HL-60 (cell line): Measurements from ENCODE around the gene DMRT1.

Source experiments
- DNase-seq, 2 experiments: peaks; one replicate each; pipeline ENCODE4 v3.0.0-alpha.2; 2010 to 2020; ENCODE audit warnings: low read depth in 1 of 2, low spot score in 1 of 2
- H3K27ac ChIP-seq: fragments of 250-450 bp; sonication (Bioruptor Pico); replicated peaks from 2 replicates; pipeline ENCODE4 v1.5.1; 2020; ENCODE audit warnings: mild to moderate bottlenecking, moderate library complexity
- H3K27me3 ChIP-seq: fragments of 250-450 bp; sonication (Bioruptor Pico); 2 replicates; pipeline ENCODE4 v1.5.1; 2021; ENCODE audit warnings: mild to moderate bottlenecking, moderate library complexity; ENCODE audit not compliant: insufficient read depth, poor library complexity, severe bottlenecking
- H3K4me3 ChIP-seq: replicated peaks from 2 replicates; pipeline ENCODE4 v1.5.1; 2011; ENCODE audit warnings: mild to moderate bottlenecking, control low read depth, low read length; ENCODE audit not compliant: insufficient read depth
- CTCF ChIP-seq: IDR thresholded peaks from one replicate; pipeline ENCODE4 v1.5.1; 2011; ENCODE audit warnings: low read length, control low read depth, inconsistent platforms; ENCODE audit not compliant: insufficient read depth
- GABPA ChIP-seq: IDR thresholded peaks from 2 replicates; pipeline ENCODE4 v1.6.1; 2012; ENCODE audit warnings: low read depth
- POLR2AphosphoS5 ChIP-seq: IDR thresholded peaks from 2 replicates; pipeline ENCODE4 v1.6.1; 2012; ENCODE audit warnings: low read depth
- REST ChIP-seq: IDR thresholded peaks from 2 replicates; pipeline ENCODE4 v1.6.1; 2012; ENCODE audit warnings: low read depth; ENCODE audit not compliant: insufficient replicate concordance
- SPI1 ChIP-seq: IDR thresholded peaks from 2 replicates; pipeline ENCODE4 v1.6.1; 2012; ENCODE audit warnings: low read depth, mild to moderate bottlenecking, borderline replicate concordance

Gene DMRT1

GRCh38 chr9:952546-952945, 111.0 kb downstream of the DMRT1 start:
- no peak for TF ChIP-seq SPI1
- TF ChIP-seq POLR2AphosphoS5: no peak
- no peak for TF ChIP-seq CTCF
- no peak for TF ChIP-seq GABPA
- TF ChIP-seq REST: no peak
- Histone ChIP-seq H3K27ac (no peak overlapping the region), H3K27me3 (no peaks in the 10 kb centered on the region), H3K4me3 (no peak overlapping the region)
- no peak for DNase-seq

- Histone ChIP-seq H3K27me3 (peaks cover 2% of the 10 kb centered on the region), H3K4me3 (no peak overlapping the region), H3K27ac (no peak overlapping the region)
- no peak for TF ChIP-seq SPI1
- no peak for TF ChIP-seq CTCF
- DNase-seq: no peak
Observed at GRCh38 chr9:959105-959504, 117.6 kb downstream of the DMRT1 start.

GRCh38 chr9:959914-960313, 118.4 kb downstream of the DMRT1 start:
- Histone ChIP-seq H3K4me3 (no peak overlapping the region), H3K27ac (no peak overlapping the region), H3K27me3 (peaks cover 6% of the 10 kb centered on the region)
- no peak for DNase-seq
- TF ChIP-seq SPI1 (no peak), REST (no peak), CTCF (no peak), POLR2AphosphoS5 (no peak), GABPA (no peak)

GRCh38 chr9:962023-962422, 120.5 kb downstream of the DMRT1 start:
- Histone ChIP-seq H3K27ac (no peak overlapping the region), H3K27me3 (peaks cover 15% of the 10 kb centered on the region), H3K4me3 (no peak overlapping the region)
- no peak for DNase-seq
- no peak for TF ChIP-seq GABPA
- TF ChIP-seq CTCF: no peak
- TF ChIP-seq REST: no peak
- TF ChIP-seq SPI1: no peak
- TF ChIP-seq POLR2AphosphoS5: no peak
